Uterus (tissue), 2 donors: ENCODE measurements around the gene CARD9.

Experiments
- CTCF ChIP-seq, 4 experiments: fragments of 200-600 bp in 2 of 4; fragments of 450-650 bp in 2 of 4; sonication (generic) in 2 of 4; IDR thresholded peaks; one replicate each; pipeline ENCODE4 v1.5.1; 2016 to 2019; ENCODE audit warnings: antibody characterized with exemption in 4 of 4, mild to moderate bottlenecking in 2 of 4, moderate library complexity in 1 of 4
- POLR2A ChIP-seq, 2 donors: fragments of 450-650 bp; IDR thresholded peaks; one replicate each; pipeline ENCODE4 v1.6.1; 2016; ENCODE audit warnings: antibody characterized with exemption in 2 of 2, mild to moderate bottlenecking in 1 of 2, moderate library complexity in 1 of 2

GRCh38 chr9:136385015-136385414, 11.5 kb upstream of the CARD9 start:
- TF ChIP-seq CTCF (IDR thresholded peaks at IDR 0.05) (no peak), POLR2A (IDR thresholded peaks at IDR 0.05) (no peak)
